Suprapubic skin (tissue), 3 donors: Measurements from ENCODE around the gene FRY.

Experiments used
- EP300 ChIP-seq: sonication (generic); formaldehyde crosslinking; IDR thresholded peaks from one replicate; pipeline ENCODE4 v1.6.1; 2017; ENCODE audit warnings: antibody characterized with exemption
- POLR2A ChIP-seq, 2 donors: fragments of 450-650 bp; IDR thresholded peaks; one replicate each; pipeline ENCODE4 v1.6.1; 2017; ENCODE audit warnings: antibody characterized with exemption in 2 of 2, mild to moderate bottlenecking in 2 of 2, moderate library complexity in 2 of 2
- TF ChIP-seq, protein P1 (sequence below), 2 donors: fragments of 200-600 bp in 1 of 2; fragments of 450-650 bp in 1 of 2; sonication (generic) in 1 of 2; IDR thresholded peaks; one replicate each; pipeline ENCODE4 v1.5.1; 2016 to 2019; ENCODE audit warnings: antibody characterized with exemption in 2 of 2, mild to moderate bottlenecking in 1 of 2, moderate library complexity in 1 of 2

DNA sequence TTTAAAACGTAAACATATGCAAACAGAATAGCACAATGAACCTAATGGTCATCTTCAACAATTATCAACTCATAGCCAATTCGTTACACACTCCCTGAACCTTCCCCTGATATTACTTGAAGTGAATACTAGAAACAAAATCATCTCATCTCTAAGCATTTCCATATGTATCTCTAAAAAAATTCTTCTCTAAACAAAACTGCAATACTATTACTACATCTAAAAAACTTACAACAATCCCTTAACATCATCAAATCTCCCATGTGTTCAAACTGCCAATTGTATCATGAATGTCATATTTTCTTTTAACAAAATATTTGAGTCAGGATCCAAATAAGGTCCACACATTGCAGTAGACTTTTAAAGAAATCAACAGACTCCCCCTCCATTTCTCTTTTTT is 61.4 kb downstream of the FRY start:
- TF ChIP-seq, protein P1, sequence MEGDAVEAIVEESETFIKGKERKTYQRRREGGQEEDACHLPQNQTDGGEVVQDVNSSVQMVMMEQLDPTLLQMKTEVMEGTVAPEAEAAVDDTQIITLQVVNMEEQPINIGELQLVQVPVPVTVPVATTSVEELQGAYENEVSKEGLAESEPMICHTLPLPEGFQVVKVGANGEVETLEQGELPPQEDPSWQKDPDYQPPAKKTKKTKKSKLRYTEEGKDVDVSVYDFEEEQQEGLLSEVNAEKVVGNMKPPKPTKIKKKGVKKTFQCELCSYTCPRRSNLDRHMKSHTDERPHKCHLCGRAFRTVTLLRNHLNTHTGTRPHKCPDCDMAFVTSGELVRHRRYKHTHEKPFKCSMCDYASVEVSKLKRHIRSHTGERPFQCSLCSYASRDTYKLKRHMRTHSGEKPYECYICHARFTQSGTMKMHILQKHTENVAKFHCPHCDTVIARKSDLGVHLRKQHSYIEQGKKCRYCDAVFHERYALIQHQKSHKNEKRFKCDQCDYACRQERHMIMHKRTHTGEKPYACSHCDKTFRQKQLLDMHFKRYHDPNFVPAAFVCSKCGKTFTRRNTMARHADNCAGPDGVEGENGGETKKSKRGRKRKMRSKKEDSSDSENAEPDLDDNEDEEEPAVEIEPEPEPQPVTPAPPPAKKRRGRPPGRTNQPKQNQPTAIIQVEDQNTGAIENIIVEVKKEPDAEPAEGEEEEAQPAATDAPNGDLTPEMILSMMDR (IDR thresholded peaks at IDR 0.05) = no peak
- TF ChIP-seq EP300 (no peak), POLR2A (IDR thresholded peaks at IDR 0.05) (no peak)
